ENCODE data around the gene ERBIN. TPM values are rescaled to one million over a fixed set of nuclear protein-coding genes. Genes with fewer than 3 reads are reported as not detected.
"Not testable (repeated sequence)": the region's sequence is repeated elsewhere in the genome, so short reads cannot be mapped to it uniquely, and the experiment has no call there.

Gene ERBIN
- polyA plus RNA-seq, 12 donors = 44.6 to 92.4 (median 54.2) TPM; not detected in 1

DNA sequence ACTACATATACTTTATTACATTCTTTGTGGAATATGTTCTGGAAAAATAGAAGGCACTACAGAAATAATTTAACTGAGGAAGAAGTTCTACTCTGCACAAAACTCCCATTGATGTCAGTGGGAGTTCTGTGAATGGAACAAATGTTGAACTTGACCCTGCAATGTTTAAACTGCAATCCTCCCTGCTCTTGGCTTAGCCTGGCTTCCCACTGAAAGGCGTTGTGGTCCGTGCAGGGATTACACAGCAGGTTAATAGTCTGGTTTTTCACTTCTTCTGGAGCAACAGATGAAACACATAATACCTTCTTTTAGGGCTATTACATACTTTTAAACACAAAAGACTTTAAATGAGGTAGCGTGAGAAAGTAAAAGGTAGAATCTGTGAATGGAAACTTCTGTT lies 12.9 kb upstream of the ERBIN start:
- peak; percentile 7 for DNase-seq

- no peak for DNase-seq
Measured at GRCh38 chr5:65914641-65915196, 11.7 kb upstream of the ERBIN start.

- not testable (repeated sequence) for DNase-seq
Measured at GRCh38 chr5:65915661-65916060, 10.7 kb upstream of the ERBIN start.

DNA sequence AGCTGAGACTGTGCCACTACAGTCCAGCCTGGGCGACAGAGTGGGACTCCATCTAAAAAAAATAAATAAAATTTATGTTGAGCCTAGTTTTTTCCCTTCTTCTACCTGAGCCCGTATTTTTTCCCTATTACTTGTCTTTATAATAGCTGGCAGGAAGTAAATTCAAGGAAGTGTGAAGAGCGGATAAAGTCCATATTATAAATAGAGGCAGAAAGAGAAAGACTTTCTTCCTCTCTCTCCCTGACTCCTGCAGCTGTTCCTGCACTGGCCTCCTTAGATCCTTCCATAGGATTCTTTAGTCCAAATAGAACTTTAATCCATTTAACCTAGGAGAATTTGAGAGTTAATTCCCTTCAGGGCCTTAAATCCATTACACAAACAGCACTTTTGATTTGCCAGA lies 10.3 kb upstream of the ERBIN start:
- DNase-seq = no peak

DNA sequence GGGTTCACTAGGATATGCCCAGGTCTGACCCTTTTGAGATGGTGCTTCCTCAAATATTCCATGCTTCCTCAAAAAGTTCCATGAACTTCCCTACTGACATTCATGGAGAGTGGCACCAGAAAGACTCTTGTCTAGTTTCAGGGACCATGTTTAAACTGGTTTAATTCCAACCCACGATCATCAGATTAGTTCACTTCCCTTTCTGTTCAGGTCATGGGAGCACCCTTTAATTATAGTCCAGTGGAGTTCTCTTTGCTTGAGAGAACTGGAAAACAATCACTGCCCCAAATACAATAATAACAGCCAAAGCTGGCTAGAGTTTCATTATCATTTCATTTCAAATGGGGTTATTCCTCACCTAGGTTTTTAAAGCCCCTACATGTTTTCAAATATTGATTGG lies 9.7 kb upstream of the ERBIN start:
- no peak for DNase-seq

DNA sequence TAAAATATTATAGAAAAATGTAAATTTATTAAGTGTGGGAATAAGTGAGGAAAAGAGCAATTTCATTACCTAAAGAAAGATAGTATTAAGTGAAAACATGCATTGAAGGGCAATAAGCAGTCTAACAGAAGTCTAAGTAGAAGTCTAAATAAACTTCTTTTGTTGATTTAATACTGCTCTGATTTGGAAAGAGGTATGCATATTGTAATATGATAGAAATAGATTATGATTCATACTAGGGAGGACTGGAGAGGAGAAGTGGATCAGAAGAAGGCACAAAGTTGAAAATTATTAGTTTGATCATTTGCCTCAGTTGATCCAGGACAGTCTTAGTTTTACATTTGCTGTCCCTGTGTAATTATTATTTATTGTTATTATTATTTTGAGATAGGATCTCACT lies 6.6 kb upstream of the ERBIN start:
- DNase-seq = no peak

DNA sequence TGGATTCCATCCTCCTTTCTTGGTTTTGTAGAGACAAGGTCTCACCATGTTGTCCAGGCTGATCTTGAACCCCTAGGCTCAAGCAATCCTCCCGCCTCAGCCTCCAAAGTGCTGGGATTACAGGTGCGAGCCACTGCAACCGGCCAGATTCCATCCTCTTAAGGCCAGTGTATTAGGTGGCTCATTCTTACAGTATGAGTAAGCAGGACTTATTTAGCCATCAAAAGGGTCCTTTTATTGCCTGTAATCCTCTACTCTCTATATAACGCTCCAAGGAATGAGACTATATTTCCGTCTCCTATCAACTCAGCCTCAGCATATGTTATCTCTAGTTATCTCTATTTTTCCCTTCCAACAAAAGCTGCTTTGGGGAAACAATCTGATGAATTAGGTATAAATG lies 3.0 kb upstream of the ERBIN start:
- no peak for DNase-seq

DNA sequence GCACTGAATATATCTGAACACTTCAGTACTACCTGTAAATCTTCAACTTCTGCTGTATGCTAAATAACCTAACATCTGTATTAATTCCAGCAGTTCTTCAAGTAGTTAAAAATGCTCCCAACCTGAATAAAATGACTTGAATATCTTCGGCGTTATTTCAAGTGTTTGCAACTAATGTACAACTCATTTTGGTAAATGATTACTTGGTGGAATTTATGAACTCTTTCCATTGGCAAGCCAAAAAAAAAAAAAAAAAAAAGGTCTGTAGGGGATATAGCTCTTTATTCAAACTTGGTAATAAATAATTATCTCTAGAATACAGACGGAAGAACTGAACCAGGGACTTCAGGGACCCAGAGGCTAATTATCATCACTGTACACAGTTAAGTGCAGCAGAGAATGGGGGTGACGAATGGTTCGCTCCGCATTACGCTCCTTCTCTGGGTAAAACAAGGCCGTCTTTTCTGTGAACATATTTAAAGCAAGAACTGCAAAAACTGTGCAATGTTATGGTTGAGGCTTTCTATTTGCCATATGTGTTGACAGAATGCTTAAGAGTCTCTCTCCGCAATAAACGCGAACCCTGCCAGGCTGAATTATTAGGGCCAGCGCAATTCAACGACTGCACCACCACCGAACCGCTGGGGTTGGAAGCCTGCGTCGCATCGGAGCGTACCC lies 1.9 kb upstream of the ERBIN start:
- DNase-seq = no peak

- DNase-seq = peak; percentile 80
Measured at GRCh38 chr5:65925044-65925600, 1.3 kb upstream of the ERBIN start.

- DNase-seq = peak; percentile 90
Measured at GRCh38 chr5:65925601-65926275, 637 bp upstream of the ERBIN start.

GRCh38 chr5:65926893-65927292 lies 518 bp downstream of the ERBIN start:
- DNase-seq = peak; percentile 38

DNA sequence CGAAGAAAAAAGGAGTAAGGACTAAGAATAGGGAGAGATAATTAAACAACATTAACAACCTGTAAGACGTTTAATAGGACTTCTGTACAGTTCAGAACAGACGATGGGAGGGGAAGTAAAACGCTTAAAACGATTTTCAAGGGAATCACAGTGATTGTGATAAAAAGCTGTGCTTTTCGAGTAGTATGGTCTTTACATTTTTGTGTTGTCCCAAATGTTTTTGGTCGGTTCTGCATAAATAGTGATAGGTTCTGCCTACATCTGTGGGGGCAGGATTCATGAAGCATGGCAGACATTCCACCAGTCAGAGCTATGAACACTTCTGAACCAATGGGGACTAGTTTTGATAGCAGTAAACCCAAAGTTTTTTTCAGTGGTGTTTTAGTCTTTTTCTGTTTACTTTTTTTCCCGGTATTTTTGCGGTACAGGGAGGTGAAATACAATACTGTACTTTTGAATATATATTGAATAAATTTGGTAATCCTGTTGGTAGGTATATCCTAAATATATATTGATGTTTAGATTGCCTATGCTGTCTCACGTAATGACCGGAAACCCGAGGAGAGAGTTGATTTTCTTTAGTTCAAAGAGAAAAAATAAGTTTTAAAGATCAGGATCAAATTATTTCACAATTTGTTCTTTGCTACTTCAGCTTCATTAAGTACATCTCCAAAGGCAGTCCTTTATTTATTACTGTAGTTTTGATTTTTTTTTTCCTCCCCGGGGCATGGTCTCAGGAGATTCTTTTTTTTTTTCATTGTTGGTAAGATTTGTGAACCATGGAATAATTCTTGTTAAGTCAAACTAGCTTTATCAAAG lies 1.3 kb downstream of the ERBIN start:
- DNase-seq = peak; percentile 50

DNA sequence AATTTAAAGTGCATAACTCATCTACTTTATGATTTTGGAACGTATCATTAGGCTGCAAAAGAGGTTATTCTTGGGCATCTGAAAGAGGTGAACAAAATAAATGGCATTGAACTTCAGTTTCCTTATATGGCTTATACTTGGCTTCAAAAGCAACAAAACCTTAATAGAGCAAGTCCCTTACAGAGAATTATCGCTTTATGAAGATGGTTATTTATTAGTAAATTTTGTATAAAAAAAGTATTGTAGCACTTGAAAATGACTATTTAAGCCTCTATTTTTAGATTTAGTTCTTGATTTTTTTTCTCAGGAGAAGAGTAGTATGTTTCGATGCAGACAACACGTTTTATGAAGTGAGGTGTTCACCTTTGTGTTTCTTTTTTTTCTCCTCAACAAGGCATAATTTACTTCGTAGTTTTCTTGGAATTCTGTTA lies 2.0 kb downstream of the ERBIN start:
- DNase-seq = peak; percentile 20

DNA sequence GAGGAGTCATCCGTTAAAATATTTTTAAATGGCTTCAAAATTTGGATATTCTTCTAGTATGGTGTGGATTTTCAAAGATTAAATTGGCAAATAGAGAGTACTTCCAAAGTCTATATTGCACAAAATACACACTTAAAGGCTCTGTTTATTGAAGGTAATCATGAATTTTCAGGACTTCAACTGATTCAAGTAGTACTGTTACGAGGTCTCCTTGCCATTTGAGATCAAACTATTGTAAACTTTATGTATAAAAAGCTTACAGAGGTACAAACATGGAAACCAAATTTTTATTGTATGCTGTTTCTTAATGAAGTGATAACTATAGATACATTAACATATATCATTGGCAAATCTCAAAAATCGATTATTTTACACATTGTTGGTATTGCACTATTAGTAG lies 2.5 kb downstream of the ERBIN start:
- DNase-seq = no peak

DNA sequence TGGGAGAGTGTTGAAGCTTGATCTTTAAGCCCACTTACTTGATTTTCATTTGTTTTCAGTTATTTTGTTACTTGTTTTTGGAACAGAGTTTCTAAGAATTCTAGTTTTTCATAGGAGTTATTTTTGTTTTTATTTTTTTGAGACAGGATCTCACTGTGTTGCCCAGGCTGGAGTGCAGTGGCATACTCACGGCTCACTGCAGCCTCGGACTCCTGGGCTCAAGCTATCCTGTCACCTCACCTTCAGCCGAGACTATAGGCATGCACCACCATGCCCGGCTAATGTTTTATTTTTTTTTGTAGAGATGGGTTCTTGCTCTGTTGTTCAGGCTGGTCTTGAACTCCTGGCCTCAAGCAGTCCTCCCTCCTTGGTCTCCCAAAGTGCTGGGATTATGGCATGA lies 6.3 kb downstream of the ERBIN start:
- no peak for DNase-seq

DNA sequence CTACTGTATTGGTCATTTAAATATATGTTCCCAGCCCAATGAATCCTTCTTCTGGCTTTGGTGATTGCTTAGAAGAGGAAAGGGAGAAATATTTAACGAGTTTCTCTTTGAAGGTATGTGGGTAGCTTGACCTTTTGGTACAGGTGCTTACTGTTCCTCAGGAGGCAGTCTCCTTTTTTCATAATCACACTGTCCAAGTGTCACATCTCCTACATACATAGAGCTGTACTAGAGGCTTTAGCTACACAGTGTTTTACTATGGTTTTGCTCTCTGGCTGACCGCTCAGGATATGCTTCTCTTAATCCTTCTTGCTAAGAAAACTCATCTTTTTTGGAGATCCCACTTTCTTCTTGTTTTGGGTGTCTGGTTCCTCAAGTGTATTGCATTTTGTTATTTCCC lies 6.9 kb downstream of the ERBIN start:
- no peak for DNase-seq

DNA sequence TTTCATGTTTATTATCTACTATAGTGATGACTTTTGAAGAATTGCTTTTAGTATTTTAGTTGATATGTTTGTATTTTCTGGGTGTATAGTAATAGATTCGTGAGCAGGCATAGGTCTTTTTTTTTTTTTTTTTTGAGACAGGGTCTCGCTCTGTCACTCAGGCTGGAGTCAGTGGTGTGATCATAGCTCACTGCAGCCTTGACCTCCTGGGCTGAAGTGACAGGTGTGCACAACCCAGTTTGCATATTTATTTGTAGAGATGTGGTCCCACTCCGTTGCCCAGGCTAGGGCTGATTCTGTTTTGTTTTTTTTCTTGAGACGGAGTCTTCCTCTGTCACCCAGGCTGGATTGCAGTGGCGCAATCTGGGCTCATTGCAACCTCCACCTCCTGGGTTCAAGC lies 11.9 kb downstream of the ERBIN start:
- DNase-seq = no peak

- DNase-seq = no peak
Measured at GRCh38 chr5:65943771-65944170, 17.4 kb downstream of the ERBIN start.

DNA sequence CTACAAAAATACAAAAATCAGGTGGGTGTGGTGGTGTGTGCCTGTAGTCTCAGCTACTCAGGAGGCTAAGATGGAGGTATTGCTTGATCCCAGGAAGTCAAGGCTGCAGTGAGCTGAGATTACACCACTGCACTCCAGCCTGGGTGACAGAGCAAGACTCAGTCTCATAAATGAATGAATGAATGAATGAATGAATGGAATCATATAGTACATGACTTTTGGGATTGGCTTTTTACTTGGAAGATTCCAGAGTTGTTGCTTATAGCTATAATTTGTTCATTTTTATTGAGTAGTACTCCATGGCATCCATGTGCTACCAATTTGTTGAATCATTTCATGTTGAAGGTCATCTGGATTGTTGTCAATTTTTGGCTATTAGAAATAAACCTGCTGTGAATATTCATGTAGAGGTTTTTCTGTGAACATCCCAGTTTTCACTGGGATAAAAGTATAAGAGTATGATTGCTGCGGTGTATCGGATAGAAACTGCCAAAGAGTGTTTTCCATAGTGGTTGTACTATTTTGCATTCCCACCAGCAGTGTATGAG lies 19.9 kb downstream of the ERBIN start:
- DNase-seq = no peak

- no peak for DNase-seq
Measured at GRCh38 chr5:65948115-65948747, 21.9 kb downstream of the ERBIN start.

DNA sequence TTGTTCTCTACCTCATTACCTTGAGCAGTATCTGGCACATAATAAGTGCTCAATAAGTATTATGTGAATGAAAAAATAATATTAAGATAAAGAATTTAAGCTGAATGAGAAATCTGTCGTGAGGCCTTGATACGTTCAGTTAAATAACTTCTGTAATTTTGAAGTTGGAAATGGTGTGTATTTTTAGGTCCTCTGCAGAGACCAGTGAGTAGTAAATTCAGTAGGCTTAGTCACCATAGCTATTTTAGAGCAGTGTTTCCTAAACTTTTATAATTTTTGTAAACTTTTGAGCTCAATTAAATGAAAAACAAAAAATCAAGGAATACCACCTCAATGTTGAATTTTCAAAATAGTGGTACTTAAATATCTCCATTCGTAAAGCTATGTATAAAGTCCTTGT lies 25.0 kb downstream of the ERBIN start:
- no peak for DNase-seq

Data from muscle of arm (tissue), 12 donors.